H1 (cell line): Measurements from ENCODE around the gene FOXO6. TPM values are rescaled to one million over a fixed set of nuclear protein-coding genes. Genes with fewer than 3 reads are reported as not detected.

Experiments
- CTCF ChIA-PET: fragments of 300-600 bp; sonication (Branson Sonifier 250); formaldehyde crosslinking; loops from one replicate; lab custom pipeline; 2021; ENCODE audit not compliant: partially characterized antibody; lab: Charles Lee
- POLR2A ChIA-PET: fragments of 300-600 bp; sonication (Branson Sonifier 250); formaldehyde crosslinking; loops from one replicate; lab custom pipeline; 2021; ENCODE audit warnings: inconsistent platforms; ENCODE audit not compliant: partially characterized antibody; lab: Charles Lee
- DNase-seq, 2 experiments: peaks; one replicate each; pipeline versions ENCODE4 v3.0.0 to v3.0.0-alpha.2; 2010 to 2022; ENCODE audit warnings: low spot score in 2 of 2, low read depth in 1 of 2, mixed read lengths in 1 of 2
- FAIRE-seq: peaks from 2 replicates; lab custom pipeline; 2011; peaks lifted over from hg19 to GRCh38; lab: Jason Lieb, UNC
- H2AFZ ChIP-seq: 2 replicates; pipeline ENCODE4 v1.8.1; 2012; ENCODE audit warnings: low read length, inconsistent platforms
- H2AK5ac ChIP-seq: 2 replicates; pipeline ENCODE4 v1.6.1; 2013; ENCODE audit warnings: low read depth, low read length
- H2BK120ac ChIP-seq: replicated peaks from 2 replicates; pipeline ENCODE3; 2013; ENCODE audit warnings: low read depth, low read length, inconsistent platforms
- H2BK12ac ChIP-seq: 2 replicates; pipeline ENCODE4 v1.6.1; 2013; ENCODE audit warnings: low read depth, low read length
- H2BK15ac ChIP-seq: 2 replicates; pipeline ENCODE4 v1.6.1; 2013; ENCODE audit warnings: low read length
- H2BK20ac ChIP-seq: 2 replicates; pipeline ENCODE4 v1.6.1; 2013; ENCODE audit warnings: low read length
- H2BK5ac ChIP-seq: 2 replicates; pipeline ENCODE4 v1.6.1; 2013; ENCODE audit warnings: low read depth, low read length
- H3K14ac ChIP-seq: 2 replicates; pipeline ENCODE4 v1.6.1; 2013; ENCODE audit warnings: inconsistent platforms; ENCODE audit not compliant: insufficient read length
- H3K18ac ChIP-seq: 2 replicates; pipeline ENCODE4 v1.6.1; 2013; ENCODE audit warnings: low read length; ENCODE audit errors: extremely low read depth
- H3K23ac ChIP-seq: 2 replicates; pipeline ENCODE4 v1.6.1; 2013; ENCODE audit warnings: inconsistent platforms; ENCODE audit not compliant: insufficient read length
- H3K23me2 ChIP-seq: 2 replicates; pipeline ENCODE4 v1.6.1; 2013; ENCODE audit warnings: low read depth, low read length
- H3K27ac ChIP-seq: 2 replicates; pipeline ENCODE4 v1.6.1; 2011; ENCODE audit warnings: low read depth, low read length, inconsistent platforms
- H3K27me3 ChIP-seq, 4 experiments: replicated peaks in 1 of 4; 1 replicate in 1 of 4; 2 replicates in 3 of 4; pipeline versions ENCODE4 v1.6.1 to v1.8.1; 2011 to 2013; ENCODE audit warnings: low read length in 3 of 4, mild to moderate bottlenecking in 3 of 4, inconsistent platforms in 2 of 4, mixed read lengths in 2 of 4, moderate library complexity in 1 of 4; ENCODE audit not compliant: control insufficient read depth in 3 of 4, insufficient read depth in 3 of 4; ENCODE audit errors: extremely low read depth in 1 of 4
- H3K36me3 ChIP-seq, 4 experiments: 2 replicates each; pipeline versions ENCODE4 v1.6.1 to v1.8.1; 2011 to 2013; ENCODE audit warnings: mild to moderate bottlenecking in 4 of 4, low read length in 3 of 4, moderate library complexity in 2 of 4, control low read depth in 1 of 4, inconsistent platforms in 1 of 4; ENCODE audit not compliant: insufficient read depth in 4 of 4, control insufficient read depth in 2 of 4
- H3K4ac ChIP-seq: replicated peaks from 2 replicates; pipeline ENCODE3; 2013; ENCODE audit warnings: low read length, low read depth, mixed read lengths, inconsistent platforms; ENCODE audit not compliant: insufficient read length
- H3K4me1 ChIP-seq, 4 experiments: replicated peaks in 1 of 4; 1 replicate in 1 of 4; 2 replicates in 3 of 4; pipeline versions ENCODE4 v1.6.1 to v1.8.1; 2011 to 2013; ENCODE audit warnings: low read length in 3 of 4, inconsistent platforms in 2 of 4, mixed read lengths in 1 of 4; ENCODE audit not compliant: insufficient read depth in 4 of 4, control insufficient read depth in 3 of 4
- H3K4me2 ChIP-seq, 2 experiments: 2 replicates each; pipeline versions ENCODE4 v1.6.1 to v1.8.1; 2011 to 2013; ENCODE audit warnings: low read depth in 2 of 2, low read length in 2 of 2, control low read depth in 1 of 2, inconsistent platforms in 1 of 2, mild to moderate bottlenecking in 1 of 2; ENCODE audit not compliant: insufficient read depth in 1 of 2
- H3K4me3 ChIP-seq, 4 experiments: fragments of 200-600, 300-600 bp in 1 of 4; sonication (generic), shearing (Covaris generic), sonication (Bioruptor Twin) in 1 of 4; 2 replicates each; pipeline versions ENCODE4 v1.5.1 to v1.8.1; 2011 to 2016; ENCODE audit warnings: low read length in 4 of 4, low read depth in 3 of 4, control low read depth in 2 of 4, inconsistent platforms in 2 of 4, mild to moderate bottlenecking in 2 of 4, mixed read lengths in 1 of 4, moderate library complexity in 1 of 4; ENCODE audit not compliant: insufficient read depth in 2 of 4; ENCODE audit errors: extremely low read depth in 1 of 4
- H3K56ac ChIP-seq: replicated peaks from 2 replicates; pipeline ENCODE3; 2013; ENCODE audit warnings: low read depth, mild to moderate bottlenecking, mixed read lengths, low read length, inconsistent platforms; ENCODE audit not compliant: insufficient read length
- H3K79me1 ChIP-seq: 2 replicates; pipeline ENCODE4 v1.6.1; 2013; ENCODE audit warnings: low read depth, low read length, control low read depth
- H3K79me2 ChIP-seq, 2 experiments: 2 replicates each; pipeline versions ENCODE4 v1.6.1 to v1.8.1; 2012 to 2013; ENCODE audit warnings: low read length in 2 of 2, mild to moderate bottlenecking in 2 of 2, inconsistent platforms in 1 of 2; ENCODE audit not compliant: insufficient read depth in 2 of 2, control insufficient read depth in 1 of 2
- H3K9ac ChIP-seq, 4 experiments: replicated peaks in 1 of 4; 1 replicate in 1 of 4; 2 replicates in 3 of 4; pipeline versions ENCODE4 v1.6.1 to v1.8.1; 2011 to 2013; ENCODE audit warnings: low read depth in 3 of 4, low read length in 3 of 4, control low read depth in 2 of 4, mild to moderate bottlenecking in 2 of 4, moderate library complexity in 2 of 4, inconsistent platforms in 1 of 4; ENCODE audit errors: extremely low read depth in 1 of 4
- H3K9me3 ChIP-seq, 2 experiments: 2 replicates each; pipeline versions ENCODE4 v1.6.1 to v1.8.1; 2012 to 2013; ENCODE audit warnings: mild to moderate bottlenecking in 2 of 2, moderate library complexity in 2 of 2, control low read depth in 1 of 2, inconsistent platforms in 1 of 2, low read depth in 1 of 2, low read length in 1 of 2, mixed read lengths in 1 of 2; ENCODE audit not compliant: insufficient read depth in 2 of 2
- H4K20me1 ChIP-seq, 2 experiments: replicated peaks in 1 of 2; 2 replicates each; pipeline versions ENCODE3 to v1.8.1; 2011 to 2013; ENCODE audit warnings: inconsistent platforms in 2 of 2, low read length in 2 of 2, mild to moderate bottlenecking in 1 of 2; ENCODE audit not compliant: insufficient read depth in 2 of 2, control insufficient read depth in 1 of 2
- H4K5ac ChIP-seq: 2 replicates; pipeline ENCODE4 v1.6.1; 2013; ENCODE audit warnings: low read length, low read depth, mixed read lengths, inconsistent platforms; ENCODE audit not compliant: insufficient read length
- H4K8ac ChIP-seq: 2 replicates; pipeline ENCODE4 v1.8.0; 2013; ENCODE audit warnings: mild to moderate bottlenecking, moderate library complexity, low read length, inconsistent platforms; ENCODE audit not compliant: insufficient read depth; ENCODE audit errors: extremely low read depth
- H4K91ac ChIP-seq: replicated peaks from 2 replicates; pipeline ENCODE3; 2013; ENCODE audit warnings: low read length, mixed read lengths, inconsistent platforms; ENCODE audit not compliant: insufficient read length
- BACH1 ChIP-seq: IDR thresholded peaks from 2 replicates; pipeline ENCODE4 v1.6.1; 2012; ENCODE audit warnings: low read length, improper control_type of control experiment
- CREB1 ChIP-seq: IDR thresholded peaks from 2 replicates; pipeline ENCODE4 v1.6.1; 2012; ENCODE audit warnings: inconsistent platforms
- SP1 ChIP-seq: IDR thresholded peaks from 2 replicates; pipeline ENCODE4 v1.6.1; 2011; ENCODE audit warnings: low read depth, low read length
- SP4 ChIP-seq: IDR thresholded peaks from 2 replicates; pipeline ENCODE4 v1.6.1; 2012; ENCODE audit warnings: low read length, inconsistent platforms
- TEAD4 ChIP-seq: IDR thresholded peaks from 2 replicates; pipeline ENCODE4 v1.6.1; 2012; ENCODE audit warnings: low read depth, low read length, inconsistent platforms, mixed read lengths
- YY1 ChIP-seq: IDR thresholded peaks from 2 replicates; pipeline ENCODE4 v1.6.1; 2011; ENCODE audit warnings: low read depth, mild to moderate bottlenecking, low read length
- WGBS, 2 experiments: shearing (Covaris generic) in 1 of 2; methylation state at CpG; one replicate each; pipeline versions ENCODE4 v1.1.6 to v1.1.7; 2013 to 2015; ENCODE audit warnings: low lambda C conversion rate in 2 of 2, mixed read lengths in 2 of 2, inconsistent platforms in 1 of 2, low coverage in 1 of 2, missing lambda C conversion rate in 1 of 2; ENCODE audit not compliant: insufficient replicate concordance in 2 of 2, insufficient coverage in 1 of 2, insufficient read length in 1 of 2; ENCODE audit errors: extremely low coverage in 1 of 2, missing lambda C conversion rate in 1 of 2; 5-methylcytosine and 5-hydroxymethylcytosine counted together
- long read RNA-seq, 2 experiments: library from RNA in 1 of 2; library from capped mRNA in 1 of 2; stranded (forward); transcript quantifications; one replicate each; pipeline ENCODE4 v2.0.0, GENCODE V29; 2021; ENCODE audit warnings: inconsistent platforms in 1 of 2
- polyA minus RNA-seq, 3 experiments: library from RNA; depleted of rRNA, polyadenylated mRNA; stranded (reverse); fragments of >200 nt; gene quantifications; 1 replicate in 2 of 3; 2 replicates in 1 of 3; pipeline ENCODE4 v1.2.3, GENCODE V29; 2011
- polyA plus RNA-seq, 7 experiments: library from polyadenylated mRNA; depleted of rRNA in 3 of 7; stranded (reverse) in 5 of 7; unstranded in 2 of 7; fragments of >200 nt in 5 of 7; fragments of 200-250 nt in 2 of 7; gene quantifications; 1 replicate in 5 of 7; 2 replicates in 1 of 7; 4 replicates in 1 of 7; pipeline versions ENCODE4 v1.2.1 to v1.2.3, GENCODE V29; 2011 to 2013; ENCODE audit warnings: missing spikeins in 2 of 7, mixed read lengths in 2 of 7
- total RNA-seq: library from RNA; stranded (reverse); fragmentation: NEBNext Ultra II Directional; extraction: Animal tissue kit (Norgen Biotek cat#: 25700); gene quantifications from 2 replicates; pipeline ENCODE4 v1.2.1, GENCODE V29; 2021
- TF ChIP-seq, protein P1 (sequence below), 3 experiments: IDR thresholded peaks; 1 replicate in 2 of 3; 2 replicates in 1 of 3; pipeline versions ENCODE4 v1.5.1 to v1.6.1; 2011; ENCODE audit warnings: low read length in 3 of 3, mild to moderate bottlenecking in 3 of 3, inconsistent platforms in 2 of 3, low read depth in 1 of 3, moderate library complexity in 1 of 3; ENCODE audit not compliant: insufficient read depth in 1 of 3; ENCODE audit errors: control extremely low read depth in 1 of 3
- TF ChIP-seq, protein P2 (sequence below): IDR thresholded peaks from 2 replicates; pipeline ENCODE4 v1.6.1; 2012; ENCODE audit warnings: inconsistent platforms

Gene FOXO6
- total RNA-seq = 3.0 and 3.8 TPM in 2 replicates
- 0.59 and 1.2 TPM in 2 replicates for polyA plus RNA-seq (2011; rRNA removed)
- 0.52 TPM for polyA plus RNA-seq (2011; cell fraction: cytosol; rRNA removed)
- 1.8 TPM for polyA plus RNA-seq (2011; cell fraction: nucleus; rRNA removed)
- 2.2 to 4.1 TPM (median 3.4 TPM) in 4 replicates for polyA plus RNA-seq (2012, experiment 1 of 2)
- polyA plus RNA-seq (2012, experiment 2 of 2) = 1.4 TPM
- 1.9 TPM for polyA plus RNA-seq (2013, experiment 1 of 2)
- 1.8 TPM for polyA plus RNA-seq (2013, experiment 2 of 2)
- 0.27 and 0.54 TPM in 2 replicates for polyA minus RNA-seq (2011; rRNA and poly(A)+ RNA removed)
- 2.3 TPM for polyA minus RNA-seq (2011; cell fraction: cytosol; rRNA and poly(A)+ RNA removed)
- polyA minus RNA-seq (2011; cell fraction: nucleus; rRNA and poly(A)+ RNA removed) = 2.8 TPM
- long read RNA-seq, experiment 1 = 0 reads
- long read RNA-seq, experiment 2 = 0 reads

DNA sequence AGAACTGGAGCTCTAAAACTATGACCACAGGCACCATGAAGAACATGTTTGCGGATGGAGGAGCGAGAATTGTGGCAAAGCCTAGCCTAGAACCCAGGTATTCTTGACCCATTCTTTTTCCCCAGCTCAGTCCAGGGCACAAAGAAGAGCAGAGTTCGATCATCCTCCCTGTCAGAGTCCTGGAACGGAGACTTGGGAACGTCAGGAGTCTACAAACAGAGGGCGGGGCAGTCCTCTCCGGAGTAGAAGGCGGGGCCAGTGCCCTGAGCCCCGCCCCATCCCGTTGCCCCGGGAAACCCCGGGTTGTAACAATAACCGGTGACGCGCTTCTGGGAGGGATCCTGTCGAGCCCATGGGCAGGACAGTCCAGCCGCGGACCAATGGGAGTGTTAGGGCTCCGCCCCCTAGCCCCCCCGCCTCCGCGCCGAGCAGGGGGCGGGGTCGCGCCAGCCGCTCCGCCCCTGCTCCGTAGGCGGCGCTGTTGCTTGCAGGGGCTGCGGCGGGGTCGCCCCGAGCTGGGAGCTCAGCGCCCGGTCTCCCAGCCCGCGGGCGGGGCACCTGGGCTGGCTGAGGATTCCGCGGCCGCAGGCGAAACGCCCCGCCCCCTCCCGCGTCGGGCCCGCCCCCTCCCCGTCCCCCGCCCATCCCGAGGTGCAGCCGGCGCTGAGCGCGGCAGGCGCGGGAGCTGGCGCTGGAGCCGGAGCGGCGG lies at the start of gene FOXO6:
FOXO6 (plus strand) TSS at position 649 of the 709 bp plus-strand sequence.
- Histone ChIP-seq H3K56ac (no peak within 1 kb of the TSS), H2BK5ac (no peak within 1 kb of the TSS), H3K79me1 (no peaks in the 10 kb centered on the region), H2BK12ac (no peak within 1 kb of the TSS; the same call in 1 of the 2 replicates), H3K14ac (no peak within 1 kb of the TSS), H4K8ac (no peak within 1 kb of the TSS), H3K4me3 (peak within 1 kb of the TSS; percentile 40 to 67 (median 47)), H2BK15ac (no peak within 1 kb of the TSS), H3K27me3 (peaks cover 21 to 38% (median 36%) of the 10 kb centered on the region in 4 experiments), H3K4ac (no peak within 1 kb of the TSS), H4K5ac (no peak within 1 kb of the TSS), H3K36me3 (no peaks in the 10 kb centered on the region), H3K4me1 (peaks cover 3 to 56% (median 40%) of the 10 kb centered on the region in 4 experiments), H4K91ac (no peak within 1 kb of the TSS), H3K23me2 (peaks cover 16% of the 10 kb centered on the region), H2AFZ (peak within 1 kb of the TSS; percentile 37; the same call in 1 of the 2 replicates), H3K9me3 (no peaks in the 10 kb centered on the region), H3K23ac (no peak within 1 kb of the TSS), H4K20me1 (peaks cover 5 to 11% of the 10 kb centered on the region in 2 experiments), H3K27ac (no peak within 1 kb of the TSS), H2AK5ac (no peak within 1 kb of the TSS), H3K79me2 (no peaks in the 10 kb centered on the region), H2BK120ac (no peak within 1 kb of the TSS), H3K4me2 (peak within 1 kb of the TSS; percentile 85 to 96), H2BK20ac (0 out of 2 replicates have a peak within 1 kb of the TSS, but pooled peaks have one; percentile 21), H3K18ac (peak within 1 kb of the TSS; percentile 78), H3K9ac (peak within 1 kb of the TSS in 1 of 4 experiments; percentile 2; a peak in 1 of 7 replicates)
- DNase-seq (peak; percentile 95 to 99), FAIRE-seq (peak; percentile 24)
- ChIA-PET POLR2A (interaction anchor here (0.8 to 2.1 kb wide), 9 partner anchors 10 to 62 kb away, joined by 3 to 6 read pairs (median 3); no protein-coding TSS in a partner anchor), CTCF (interaction anchor here (0.7 to 11.6 kb wide), 21 partner anchors 12 to 78 kb away, joined by 3 to 173 read pairs (median 6); no protein-coding TSS in a partner anchor)
- 4% methylated on average over 18 of the region's 63 CpGs; no CpG with 5 or more reads in 1 of the 2 experiments for WGBS, 2 experiments
- peak; percentile 83 for TF ChIP-seq SP4
- TF ChIP-seq, protein P1, sequence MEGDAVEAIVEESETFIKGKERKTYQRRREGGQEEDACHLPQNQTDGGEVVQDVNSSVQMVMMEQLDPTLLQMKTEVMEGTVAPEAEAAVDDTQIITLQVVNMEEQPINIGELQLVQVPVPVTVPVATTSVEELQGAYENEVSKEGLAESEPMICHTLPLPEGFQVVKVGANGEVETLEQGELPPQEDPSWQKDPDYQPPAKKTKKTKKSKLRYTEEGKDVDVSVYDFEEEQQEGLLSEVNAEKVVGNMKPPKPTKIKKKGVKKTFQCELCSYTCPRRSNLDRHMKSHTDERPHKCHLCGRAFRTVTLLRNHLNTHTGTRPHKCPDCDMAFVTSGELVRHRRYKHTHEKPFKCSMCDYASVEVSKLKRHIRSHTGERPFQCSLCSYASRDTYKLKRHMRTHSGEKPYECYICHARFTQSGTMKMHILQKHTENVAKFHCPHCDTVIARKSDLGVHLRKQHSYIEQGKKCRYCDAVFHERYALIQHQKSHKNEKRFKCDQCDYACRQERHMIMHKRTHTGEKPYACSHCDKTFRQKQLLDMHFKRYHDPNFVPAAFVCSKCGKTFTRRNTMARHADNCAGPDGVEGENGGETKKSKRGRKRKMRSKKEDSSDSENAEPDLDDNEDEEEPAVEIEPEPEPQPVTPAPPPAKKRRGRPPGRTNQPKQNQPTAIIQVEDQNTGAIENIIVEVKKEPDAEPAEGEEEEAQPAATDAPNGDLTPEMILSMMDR (IDR thresholded peaks at IDR 0.05; ENCODE audit: control extremely low read depth in 1 of 3, insufficient read depth in 1 of 3, low read depth in 1 of 3, low read length in 3 of 3) = peak; percentile 73 to 85 (median 76)
- TF ChIP-seq BACH1 = no peak
- TF ChIP-seq, protein P2, sequence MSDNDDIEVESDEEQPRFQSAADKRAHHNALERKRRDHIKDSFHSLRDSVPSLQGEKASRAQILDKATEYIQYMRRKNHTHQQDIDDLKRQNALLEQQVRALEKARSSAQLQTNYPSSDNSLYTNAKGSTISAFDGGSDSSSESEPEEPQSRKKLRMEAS = 0 out of 2 replicates have a peak, but pooled peaks have one; percentile 14
- TF ChIP-seq YY1 = no peak
- TF ChIP-seq SP1 = peak; percentile 90
- no peak for TF ChIP-seq TEAD4
- peak; percentile 79 for TF ChIP-seq CREB1
